Choroid plexus epithelial cell (primary cell): Measurements from ENCODE around the gene PARN.
A peak's percentile ranks its signal among the peaks of the same experiment; 100 is the strongest.
"Not testable (repeated sequence)": the region's sequence is repeated elsewhere in the genome, so short reads cannot be mapped to it uniquely, and the experiment has no call there.

Experiments used
- DNase-seq: peaks from one replicate; pipeline ENCODE4 v3.0.0-alpha.2; 2010; ENCODE audit warnings: low read depth
- H3K4me3 ChIP-seq: 2 replicates; pipeline ENCODE4 v1.5.1; 2011; ENCODE audit warnings: low read depth, mild to moderate bottlenecking, control low read depth, low read length, moderate library complexity
- TF ChIP-seq, protein P1 (sequence below): conservative IDR thresholded peaks from 2 replicates; pipeline ENCODE4 v1.5.1; 2011; ENCODE audit warnings: low read depth, mild to moderate bottlenecking, control low read depth, inconsistent platforms, low read length, moderate library complexity

The PARN gene

DNA sequence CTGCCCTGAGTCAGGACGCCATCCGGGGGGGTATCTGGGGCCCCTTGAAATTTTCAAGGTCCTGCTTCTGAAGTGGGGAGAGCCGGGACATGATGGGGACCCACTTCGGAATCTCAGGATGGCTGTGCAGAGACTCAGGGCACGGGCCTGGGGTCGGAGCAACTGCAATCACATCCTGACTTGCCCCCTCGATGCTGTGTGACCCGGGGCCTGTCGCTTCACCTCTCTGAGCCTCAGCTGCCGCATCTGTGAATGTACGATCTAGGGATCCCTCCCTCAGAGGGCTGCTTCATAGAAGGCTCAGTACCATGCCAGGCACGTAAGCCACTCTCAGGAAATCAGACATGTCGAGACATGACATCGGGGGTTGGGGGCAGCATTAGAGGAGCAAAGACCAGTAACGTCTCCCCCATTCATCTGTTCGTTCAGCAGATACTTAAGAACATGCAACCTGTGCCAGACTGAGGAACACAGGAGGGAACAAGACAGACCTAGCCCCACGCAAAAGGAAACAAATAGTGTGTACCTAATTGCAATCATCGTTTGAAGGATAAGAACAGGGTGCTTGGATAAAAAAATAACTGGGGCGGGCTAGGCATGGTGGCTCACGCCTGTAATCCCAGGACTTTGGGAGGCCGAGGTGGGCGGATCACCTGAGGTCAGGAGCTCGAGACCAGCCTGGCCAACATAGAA, 229.6 kb downstream of the PARN start:
- H3K4me3 ChIP-seq, result no peak overlapping the region
- TF ChIP-seq, protein P1, sequence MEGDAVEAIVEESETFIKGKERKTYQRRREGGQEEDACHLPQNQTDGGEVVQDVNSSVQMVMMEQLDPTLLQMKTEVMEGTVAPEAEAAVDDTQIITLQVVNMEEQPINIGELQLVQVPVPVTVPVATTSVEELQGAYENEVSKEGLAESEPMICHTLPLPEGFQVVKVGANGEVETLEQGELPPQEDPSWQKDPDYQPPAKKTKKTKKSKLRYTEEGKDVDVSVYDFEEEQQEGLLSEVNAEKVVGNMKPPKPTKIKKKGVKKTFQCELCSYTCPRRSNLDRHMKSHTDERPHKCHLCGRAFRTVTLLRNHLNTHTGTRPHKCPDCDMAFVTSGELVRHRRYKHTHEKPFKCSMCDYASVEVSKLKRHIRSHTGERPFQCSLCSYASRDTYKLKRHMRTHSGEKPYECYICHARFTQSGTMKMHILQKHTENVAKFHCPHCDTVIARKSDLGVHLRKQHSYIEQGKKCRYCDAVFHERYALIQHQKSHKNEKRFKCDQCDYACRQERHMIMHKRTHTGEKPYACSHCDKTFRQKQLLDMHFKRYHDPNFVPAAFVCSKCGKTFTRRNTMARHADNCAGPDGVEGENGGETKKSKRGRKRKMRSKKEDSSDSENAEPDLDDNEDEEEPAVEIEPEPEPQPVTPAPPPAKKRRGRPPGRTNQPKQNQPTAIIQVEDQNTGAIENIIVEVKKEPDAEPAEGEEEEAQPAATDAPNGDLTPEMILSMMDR, result no peak
- no peak for DNase-seq

DNA sequence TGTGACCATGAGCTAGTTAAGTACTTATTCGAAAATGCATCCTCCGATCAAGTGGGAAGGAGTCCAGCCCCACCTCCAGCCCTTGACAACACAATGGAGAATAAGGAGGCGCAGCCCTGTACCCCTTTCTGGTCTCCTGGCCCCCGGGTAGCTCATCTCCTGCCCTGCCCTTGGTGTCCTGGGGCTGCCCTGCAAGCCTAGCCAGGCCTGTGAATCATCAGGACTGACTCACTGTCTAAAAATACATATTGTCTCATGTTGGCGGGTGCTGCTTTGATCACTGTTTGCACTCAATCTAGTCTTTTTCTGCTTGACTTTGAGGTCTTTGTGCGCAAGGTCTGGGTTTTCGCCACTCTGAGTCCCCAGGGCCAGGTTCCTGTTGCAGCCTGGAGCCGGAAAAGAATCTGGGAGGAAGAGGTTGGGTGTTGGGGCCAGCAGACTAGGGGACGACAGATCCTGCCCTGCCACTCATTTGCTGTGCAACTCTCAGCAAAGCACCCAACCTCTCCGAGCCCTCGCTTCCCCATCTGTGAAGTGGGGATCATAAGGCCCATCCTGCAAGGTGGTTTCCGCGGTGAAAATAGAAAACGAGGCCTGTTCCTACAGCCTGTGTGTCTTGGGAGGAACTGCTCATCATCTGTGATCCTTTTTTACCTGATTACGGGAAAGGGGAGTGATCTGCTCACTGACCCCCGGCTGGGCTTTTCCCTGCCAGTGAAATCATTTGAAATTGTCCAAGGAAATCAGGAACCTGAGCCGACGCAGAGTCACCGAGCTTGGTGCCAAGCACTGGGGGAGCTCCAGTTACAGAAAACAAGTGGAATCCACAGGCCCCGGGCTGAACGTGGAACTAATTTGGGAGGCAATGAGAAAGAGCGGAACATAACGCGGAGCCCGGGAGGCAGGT, 230.4 kb downstream of the PARN start:
- H3K4me3 ChIP-seq, result no peak overlapping the region
- DNase-seq, result peak; percentile 66
- TF ChIP-seq, protein P1, result no peak

DNA sequence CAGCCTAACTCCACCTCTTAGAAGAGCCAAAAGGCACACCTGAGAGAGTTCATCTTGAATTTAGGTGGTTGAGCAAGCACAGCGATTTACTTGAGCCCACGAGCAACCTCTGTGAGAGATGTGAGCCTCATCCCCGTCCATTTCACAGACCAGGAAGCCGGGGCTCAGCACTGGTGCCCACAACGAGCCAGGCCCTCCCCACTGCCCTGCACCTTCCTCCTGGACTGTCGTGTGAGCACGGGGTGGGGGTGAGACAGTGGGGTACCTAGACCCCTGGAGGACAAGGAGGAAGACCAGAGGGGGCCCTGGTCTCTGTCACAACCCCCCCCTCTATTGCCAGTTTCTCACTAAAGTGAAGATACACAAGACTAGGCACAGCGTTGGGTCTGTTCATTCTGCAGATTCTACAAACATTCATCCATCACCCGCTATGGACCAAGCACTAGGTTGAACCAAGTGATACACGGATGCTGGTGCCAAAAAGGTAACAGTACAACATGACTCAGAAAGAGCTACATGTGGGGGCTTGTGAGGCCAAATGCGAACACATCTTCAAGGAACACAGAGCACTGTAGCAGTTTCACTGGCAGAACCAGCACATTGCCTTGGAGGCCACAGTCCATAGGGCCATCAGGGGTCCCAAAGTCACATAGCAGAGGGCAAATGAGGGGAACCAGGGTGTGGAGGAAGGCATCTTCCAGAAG, 231.9 kb downstream of the PARN start:
- H3K4me3 ChIP-seq, result no peak overlapping the region
- TF ChIP-seq, protein P1, result no peak
- DNase-seq, result no peak

DNA sequence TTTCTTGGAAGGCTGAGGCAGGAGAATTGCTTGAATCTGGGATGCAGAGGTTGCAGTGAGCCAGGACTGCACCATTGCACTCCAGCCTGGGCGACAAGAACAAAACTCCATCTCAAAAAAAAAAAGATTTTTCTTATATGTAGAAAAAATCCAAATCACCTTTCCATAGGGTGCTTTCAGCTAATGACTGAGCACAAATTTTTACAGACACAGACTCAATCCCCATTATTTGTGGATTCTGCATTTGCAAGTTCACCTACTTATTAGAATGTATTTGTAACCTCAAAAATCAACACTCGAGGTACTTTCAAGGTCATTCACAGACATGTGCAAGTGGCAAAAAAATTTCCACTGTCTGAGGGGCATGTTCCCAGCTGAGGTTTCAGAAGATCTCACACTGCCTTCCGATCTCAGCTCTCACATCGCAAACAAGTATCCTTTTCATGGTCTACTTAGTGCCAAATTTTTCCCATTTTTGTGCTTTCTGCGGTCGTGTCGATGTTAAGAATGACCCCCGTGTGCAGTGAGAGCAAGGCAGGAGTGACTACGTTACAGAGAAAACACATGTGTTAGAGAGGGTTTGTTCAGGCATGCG, 234.3 kb downstream of the PARN start:
- DNase-seq, result peak; percentile 66
- not testable (repeated sequence) for H3K4me3 ChIP-seq

DNA sequence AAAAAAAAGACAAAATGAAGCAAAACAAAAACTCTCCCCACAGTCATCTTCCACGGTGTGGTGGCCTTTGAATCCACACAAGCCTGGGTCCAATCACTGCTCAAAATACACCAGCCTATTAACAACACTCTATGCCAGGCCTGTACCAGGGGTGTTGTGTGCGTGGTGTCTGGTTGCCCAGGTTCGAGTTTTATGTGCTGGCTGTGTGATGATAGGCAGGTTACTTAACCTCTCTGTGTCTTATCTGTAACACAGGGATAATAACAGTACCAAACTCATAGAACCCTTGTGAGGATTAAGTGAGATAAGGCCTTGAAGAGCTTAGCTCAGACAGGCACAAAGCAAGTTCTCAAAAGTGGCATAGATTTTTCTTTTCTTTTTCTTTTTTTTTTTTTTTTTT, 235.2 kb downstream of the PARN start:
- TF ChIP-seq, protein P1, result no peak
- H3K4me3 ChIP-seq, result no peak overlapping the region

DNA sequence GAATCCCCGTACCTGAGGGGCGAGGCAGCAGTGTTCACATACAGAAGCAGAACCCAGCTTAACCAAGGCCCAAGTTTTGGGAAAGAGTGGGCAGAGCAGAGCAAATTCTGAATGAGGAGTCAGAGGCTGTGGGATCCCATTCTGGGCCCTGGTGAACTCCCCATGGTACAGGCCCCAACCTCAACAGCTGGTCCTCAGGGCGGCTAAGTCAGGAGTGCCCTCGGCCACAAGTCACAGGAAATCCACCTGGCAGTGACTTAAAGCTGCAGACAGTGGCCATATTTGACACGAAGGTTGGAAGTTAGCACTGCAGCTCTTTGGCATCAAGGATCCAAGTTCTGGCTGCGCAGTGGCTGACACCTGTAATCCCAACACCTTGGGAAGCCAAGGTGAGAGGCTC, 237.1 kb downstream of the PARN start:
- TF ChIP-seq, protein P1, result no peak
- DNase-seq, result no peak
- H3K4me3 ChIP-seq, result no peak overlapping the region

More for the DNA sequence above, 235.2 kb downstream of the PARN start:
- DNase-seq, result no peak

DNA sequence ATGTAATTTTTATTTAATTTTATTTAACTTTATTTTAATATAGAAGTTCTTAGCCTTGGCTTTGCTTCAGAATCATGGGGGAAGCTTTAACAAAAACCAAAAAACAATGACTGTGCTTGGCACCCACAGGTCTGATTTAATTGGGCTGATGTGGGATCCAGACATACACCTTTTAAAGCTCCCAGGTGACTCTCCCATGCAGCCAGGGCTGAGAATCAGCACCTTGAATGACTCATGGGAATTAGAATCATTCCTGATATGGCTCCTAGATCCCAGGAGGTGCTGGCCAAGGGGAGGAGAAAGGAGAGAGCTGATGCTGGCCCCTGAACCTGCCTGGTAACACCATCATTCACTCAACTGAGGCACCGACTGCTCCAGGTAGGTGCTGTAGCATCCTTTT, 240.7 kb downstream of the PARN start:
- no peak overlapping the region for H3K4me3 ChIP-seq
- TF ChIP-seq, protein P1, result no peak
- DNase-seq, result no peak
